K562 (cell line): ENCODE results near the gene KRI1. TPM values are rescaled to one million over a fixed set of nuclear protein-coding genes. Genes with fewer than 3 reads are reported as not detected.

Source experiments
- BCLAF1 ChIP-seq, 2 experiments: fragments of 450-650 bp in 1 of 2; IDR thresholded peaks; 2 replicates each; pipeline ENCODE4 v1.6.1; 2011 to 2017; ENCODE audit warnings: low read depth in 2 of 2, antibody characterized with exemption in 1 of 2, borderline replicate concordance in 1 of 2, low read length in 1 of 2, mild to moderate bottlenecking in 1 of 2, mixed read lengths in 1 of 2; ENCODE audit not compliant: control insufficient read depth in 1 of 2
- CBX3 ChIP-seq, 2 experiments: IDR thresholded peaks; 1 replicate in 1 of 2; 2 replicates in 1 of 2; pipeline ENCODE4 v1.6.1; 2012; ENCODE audit warnings: inconsistent platforms in 2 of 2, low read length in 2 of 2, borderline replicate concordance in 1 of 2, control low read depth in 1 of 2
- CCNT2 ChIP-seq: IDR thresholded peaks from 2 replicates; pipeline ENCODE4 v1.6.1; 2011; ENCODE audit warnings: borderline replicate concordance, low read depth, mild to moderate bottlenecking, moderate library complexity, mixed read lengths, low read length; ENCODE audit not compliant: insufficient read length; ENCODE audit errors: extremely low read depth
- CGGBP1 ChIP-seq: fragments of 250-450 bp; sonication (Bioruptor Pico); IDR thresholded peaks from 2 replicates; pipeline ENCODE4 v1.9.0; 2021; ENCODE audit warnings: mild to moderate bottlenecking
- CHCHD3 ChIP-seq: fragments of 250-450 bp; sonication (Bioruptor Pico); IDR thresholded peaks from 2 replicates; pipeline ENCODE4 v2.1.2; 2022; ENCODE audit warnings: mild to moderate bottlenecking
- COPS2 ChIP-seq: fragments of 450-650 bp; conservative IDR thresholded peaks from 2 replicates; pipeline ENCODE4 v1.6.1; 2016; ENCODE audit warnings: mild to moderate bottlenecking, moderate library complexity
- DMBX1 ChIP-seq: fragments of 250-450 bp; sonication (Bioruptor Pico); IDR thresholded peaks from 2 replicates; pipeline ENCODE4 v1.8.0; 2022; ENCODE audit warnings: inconsistent platforms, mild to moderate bottlenecking, moderate library complexity, borderline replicate concordance
- MAFF ChIP-seq: IDR thresholded peaks from 2 replicates; pipeline ENCODE4 v1.6.1; 2012; ENCODE audit warnings: low read length, improper control_type of control experiment
- PBX2 ChIP-seq, 2 experiments: IDR thresholded peaks in 1 of 2; conservative IDR thresholded peaks in 1 of 2; 2 replicates each; pipeline ENCODE4 v1.6.1; 2016; ENCODE audit warnings: low read depth in 2 of 2, mild to moderate bottlenecking in 1 of 2, missing compliant biosample characterization in 1 of 2, missing genetic modification characterization in 1 of 2, moderate library complexity in 1 of 2
- RBM34 ChIP-seq: fragments of 200-400 bp; formaldehyde crosslinking; IDR thresholded peaks from 2 replicates; pipeline ENCODE4 v1.6.1; 2018; ENCODE audit warnings: low read length, borderline replicate concordance; ENCODE audit not compliant: insufficient read depth
- STAT6 ChIP-seq: sonication (generic); formaldehyde crosslinking; IDR thresholded peaks from 2 replicates; pipeline ENCODE4 v1.8.1; 2023; ENCODE audit warnings: mild to moderate bottlenecking, missing genetic modification reagents
- SUPT5H ChIP-seq: fragments of 450-650 bp; IDR thresholded peaks from 2 replicates; pipeline ENCODE4 v1.6.1; 2016
- VEZF1 ChIP-seq: fragments of 200-800 bp; sonication (Bioruptor generic); IDR thresholded peaks from 2 replicates; pipeline ENCODE4 v1.6.1; 2017; ENCODE audit warnings: missing genetic modification characterization, missing compliant biosample characterization
- ZC3H4 ChIP-seq: sonication (generic); formaldehyde crosslinking; IDR thresholded peaks from 2 replicates; pipeline ENCODE4 v1.9.0; 2021; ENCODE audit warnings: missing genetic modification reagents, borderline replicate concordance
- ZNF197 ChIP-seq: fragments of 200-800 bp; sonication (Bioruptor generic); IDR thresholded peaks from 2 replicates; pipeline ENCODE4 v1.6.1; 2016; ENCODE audit warnings: low read depth, missing genetic modification characterization, missing compliant biosample characterization
- ZNF253 ChIP-seq: fragments of 250-450 bp; sonication (Bioruptor Pico); conservative IDR thresholded peaks from 2 replicates; pipeline ENCODE4 v1.6.1; 2021; ENCODE audit warnings: mild to moderate bottlenecking
- polyA plus RNA-seq, 8 experiments: library from polyadenylated mRNA; depleted of rRNA in 4 of 8; stranded (reverse) in 5 of 8; unstranded in 3 of 8; fragments of >200 nt; fragmentation: Nextera tagmentation in 2 of 8; fragmentation: Illumina TruSeq in 1 of 8; extraction: Ambion mirVana in 2 of 8; extraction: Trizol in 1 of 8; gene quantifications; 2 replicates each; pipeline versions ENCODE4 v1.2.1 to v1.2.3, GENCODE V29; 2011 to 2014; ENCODE audit warnings: inconsistent platforms in 1 of 8, missing spikeins in 1 of 8
- total RNA-seq, 7 experiments: library from RNA; depleted of rRNA in 6 of 7; stranded (reverse); fragments of >200 nt in 6 of 7; fragmentation: Illumina TruSeq in 2 of 7; extraction: Trizol in 2 of 7; gene quantifications; 2 replicates each; pipeline versions ENCODE4 v1.2.1 to v1.2.3, GENCODE V29; 2011 to 2021; ENCODE audit warnings: low replicate concordance in 1 of 7

KRI1 gene
- total and polyA plus RNA-seq, 9 of the 15 experiments (the other 6 are each of a cell fraction or from before 2014, with no cell fraction given) = 1.1 to 50.7 (median 24.7) TPM

- TF ChIP-seq MAFF (no peak), DMBX1 (no peak), SUPT5H (no peak), ZNF197 (CRISPR knock-in tag) (no peak), PBX2 (CRISPR knock-in tag; IDR thresholded peaks at IDR 0.05; ENCODE audit: low read depth) (no peak), PBX2 (tag; conservative IDR thresholded peaks at IDR 0.05; ENCODE audit: low read depth) (no peak), BCLAF1 (IDR thresholded peaks at IDR 0.05; ENCODE audit: borderline replicate concordance in 1 of 2, control insufficient read depth in 1 of 2, low read depth in 2 of 2, low read length in 1 of 2) (no peak), CCNT2 (no peak), VEZF1 (CRISPR knock-in tag) (0 out of 2 replicates have a peak, but pooled peaks have one; percentile 19), ZC3H4 (CRISPR knock-in tag) (no peak), COPS2 (no peak), CGGBP1 (CRISPR knock-in tag) (no peak), RBM34 (no peak), CHCHD3 (CRISPR knock-in tag) (no peak), ZNF253 (CRISPR knock-in tag) (no peak), STAT6 (0 out of 2 replicates have a peak, but pooled peaks have one; percentile 47), CBX3 (IDR thresholded peaks at IDR 0.05; ENCODE audit: borderline replicate concordance in 1 of 2, low read length in 2 of 2) (no peak)
Measured at GRCh38 chr19:10580979-10581631, 15.3 kb upstream of the KRI1 start (continued).
